Endothelial cell of umbilical vein (primary cell): ENCODE data around the gene COX8A. TPM values are rescaled to one million over a fixed set of nuclear protein-coding genes. Genes with fewer than 3 reads are reported as not detected.

Source experiments
- BruUV-seq: library from RNA; stranded (reverse); fragments of 400-500 nt; replicated peaks from 2 replicates; lab custom pipeline; 2021; lab: Mats Ljungman, UMichigan
- CTCF ChIA-PET: fragments of 300-600, 350-600 bp; sonication (Branson Sonifier 250); formaldehyde crosslinking; loops from one replicate; lab custom pipeline; 2021; ENCODE audit warnings: antibody characterized with exemption, inconsistent platforms; lab: Charles Lee
- POLR2A ChIA-PET: fragments of 300-600, 350-600 bp; sonication (Branson Sonifier 250); formaldehyde crosslinking; loops from one replicate; lab custom pipeline; 2021; ENCODE audit warnings: antibody characterized with exemption, inconsistent platforms; lab: Charles Lee
- DNase-seq: peaks from one replicate; pipeline ENCODE4 v3.0.0-alpha.2; 2011; ENCODE audit warnings: low read depth, low spot score
- FAIRE-seq: peaks from 2 replicates; lab custom pipeline; 2011; peaks lifted over from hg19 to GRCh38; lab: Jason Lieb, UNC
- H2AFZ ChIP-seq: 2 replicates; pipeline ENCODE4 v1.6.0; 2012; ENCODE audit warnings: low read depth, low read length, control low read depth, inconsistent platforms
- H3K27ac ChIP-seq: 2 replicates; pipeline ENCODE4 v1.5.1; 2011; ENCODE audit warnings: low read depth, mild to moderate bottlenecking, control low read depth, low read length, moderate library complexity; ENCODE audit not compliant: insufficient read depth
- H3K27me3 ChIP-seq, 2 experiments: 2 replicates each; pipeline versions ENCODE4 v1.6.0 to v1.6.1; 2011; ENCODE audit warnings: low read length in 2 of 2, mixed read lengths in 1 of 2; ENCODE audit not compliant: control insufficient read depth in 2 of 2, insufficient read depth in 2 of 2
- H3K36me3 ChIP-seq, 2 experiments: 2 replicates in 1 of 2; 3 replicates in 1 of 2; pipeline ENCODE4 v1.5.1; 2011; ENCODE audit warnings: low read length in 2 of 2, mild to moderate bottlenecking in 1 of 2, moderate library complexity in 1 of 2; ENCODE audit not compliant: control insufficient read depth in 2 of 2, insufficient read depth in 2 of 2; ENCODE audit errors: extremely low read depth in 1 of 2
- H3K4me1 ChIP-seq: 3 replicates; pipeline ENCODE4 v1.5.1; 2011; ENCODE audit warnings: mild to moderate bottlenecking, low read length; ENCODE audit not compliant: control insufficient read depth, insufficient read depth; ENCODE audit errors: extremely low read depth
- H3K4me2 ChIP-seq: 2 replicates; pipeline ENCODE4 v1.6.1; 2011; ENCODE audit warnings: low read length, control low read depth, mixed read lengths; ENCODE audit not compliant: insufficient read depth
- H3K4me3 ChIP-seq, 3 experiments: fragments of 200-600 bp in 1 of 3; sonication (generic), shearing (Covaris generic) in 1 of 3; replicated peaks in 1 of 3; 2 replicates each; pipeline ENCODE4 v1.5.1; 2011 to 2016; ENCODE audit warnings: control low read depth in 3 of 3, low read length in 3 of 3, mild to moderate bottlenecking in 2 of 3, inconsistent platforms in 1 of 3, low read depth in 1 of 3, moderate library complexity in 1 of 3; ENCODE audit not compliant: insufficient read depth in 1 of 3
- H3K79me2 ChIP-seq: 2 replicates; pipeline ENCODE4 v1.6.0; 2012; ENCODE audit warnings: low read length, inconsistent platforms; ENCODE audit not compliant: control insufficient read depth, insufficient read depth
- H3K9ac ChIP-seq: replicated peaks from 2 replicates; pipeline ENCODE3; 2011; ENCODE audit warnings: low read length, control low read depth; ENCODE audit not compliant: insufficient read depth; ENCODE audit errors: extremely low read depth
- H3K9me1 ChIP-seq: replicated peaks from 3 replicates; pipeline ENCODE4 v1.6.0; 2011; ENCODE audit warnings: mild to moderate bottlenecking, low read length; ENCODE audit not compliant: control insufficient read depth, insufficient read depth; ENCODE audit errors: extremely low read depth
- H3K9me3 ChIP-seq: replicated peaks from 2 replicates; pipeline ENCODE4 v1.5.1; 2012; ENCODE audit warnings: low read length, inconsistent platforms; ENCODE audit not compliant: control insufficient read depth, insufficient read depth
- H4K20me1 ChIP-seq: replicated peaks from 2 replicates; pipeline ENCODE3; 2011; ENCODE audit warnings: mild to moderate bottlenecking, low read length; ENCODE audit not compliant: control insufficient read depth, insufficient read depth; ENCODE audit errors: extremely low read depth
- EZH2 ChIP-seq: IDR thresholded peaks from 2 replicates; pipeline ENCODE4 v1.6.1; 2012; ENCODE audit warnings: borderline replicate concordance, low read depth, mild to moderate bottlenecking, moderate library complexity, low read length, inconsistent platforms; ENCODE audit not compliant: severe bottlenecking
- FOS ChIP-seq: IDR thresholded peaks from 2 replicates; pipeline ENCODE4 v1.6.1; 2011; ENCODE audit warnings: mild to moderate bottlenecking, low read length, moderate library complexity, borderline replicate concordance; ENCODE audit not compliant: insufficient read depth
- GATA2 ChIP-seq: IDR thresholded peaks from 2 replicates; pipeline ENCODE4 v1.7.0; 2011; ENCODE audit warnings: low read depth, mild to moderate bottlenecking, moderate library complexity, mixed read lengths, low read length; ENCODE audit not compliant: insufficient read length, insufficient read depth
- JUN ChIP-seq: IDR thresholded peaks from 2 replicates; pipeline ENCODE4 v1.6.1; 2011; ENCODE audit warnings: borderline replicate concordance, low read depth; ENCODE audit not compliant: insufficient read length, insufficient read depth
- MYC ChIP-seq: IDR thresholded peaks from one replicate; pipeline ENCODE4 v1.6.1; 2011; ENCODE audit warnings: mild to moderate bottlenecking, low read depth, low read length
- POLR2A ChIP-seq: IDR thresholded peaks from 2 replicates; pipeline ENCODE4 v1.6.1; 2012; ENCODE audit warnings: low read depth, mild to moderate bottlenecking, control low read depth, low read length
- POLR2AphosphoS5 ChIP-seq: IDR thresholded peaks from 2 replicates; pipeline ENCODE4 v1.6.1; 2012; ENCODE audit warnings: low read depth, mild to moderate bottlenecking, control low read depth, low read length, moderate library complexity; ENCODE audit not compliant: insufficient read depth
- dilution Hi-C: fragments of 300-500 bp; cut with MboI; formaldehyde crosslinking; loops from one replicate; pipeline ENCODE4 v1.15.0; 2019; ENCODE audit warnings: low sequenced_read_pairs; ENCODE audit not compliant: extremely low pct_ligation_motif_present
- intact Hi-C: fragments of 100-400 bp; cut with micrococcal nuclease; formaldehyde crosslinking; loops from one replicate; pipeline ENCODE4 v1.10.0; 2022
- polyA plus RNA-seq, 4 experiments: library from polyadenylated mRNA; depleted of rRNA in 3 of 4; stranded (reverse) in 3 of 4; unstranded in 1 of 4; fragments of >200 nt; gene quantifications; 2 replicates each; pipeline versions ENCODE4 v1.2.1 to v1.2.3, GENCODE V29; 2011 to 2012; ENCODE audit warnings: missing spikeins in 1 of 4
- total RNA-seq: library from RNA; stranded (reverse); gene quantifications from 2 replicates; pipeline ENCODE4 v1.2.3, GENCODE V29; 2021
- TF ChIP-seq, protein P1 (sequence below): IDR thresholded peaks from 2 replicates; pipeline ENCODE4 v1.6.1; 2011; ENCODE audit not compliant: insufficient read depth, insufficient read length
- TF ChIP-seq, protein P2 (sequence below), 2 donors: IDR thresholded peaks; 1 replicate in 1 of 2; 2 replicates in 1 of 2; pipeline ENCODE4 v1.5.1; 2011; ENCODE audit warnings: low read length in 2 of 2, mild to moderate bottlenecking in 2 of 2, moderate library complexity in 2 of 2, control low read depth in 1 of 2, inconsistent platforms in 1 of 2, low read depth in 1 of 2; ENCODE audit not compliant: insufficient read depth in 1 of 2; ENCODE audit errors: extremely low read depth in 1 of 2

Gene COX8A
- total and polyA plus RNA-seq, 2 donors (not counting 3 experiments of a cell fraction or from before 2014, with no cell fraction given) = 339 to 930 TPM

DNA sequence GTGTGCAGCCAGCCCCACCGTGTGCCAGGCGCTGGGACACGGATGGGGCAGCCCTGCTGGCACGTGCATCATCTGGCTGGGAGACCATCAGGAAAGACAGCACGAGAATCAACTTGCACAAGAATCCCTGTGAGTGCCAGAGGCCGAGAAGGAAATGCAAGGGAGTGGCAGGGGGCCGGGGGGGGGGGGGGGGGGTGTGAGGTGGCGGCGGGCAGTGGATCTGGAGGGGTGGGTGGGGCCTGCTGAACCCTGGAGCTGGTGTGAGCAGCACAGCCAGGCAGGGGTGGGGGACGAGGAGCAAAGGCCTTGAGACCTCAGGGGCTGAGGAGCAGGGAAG is 47.3 kb downstream of the COX8A start:
- CTCF ChIA-PET = interaction anchor here (1.2 kb wide), 2 partner anchors 14 to 27 kb away, joined by 3 to 6 read pairs; no protein-coding TSS in a partner anchor
- dilution Hi-C loops = no loop called here
- FAIRE-seq = no peak

More for the DNA sequence above, 47.3 kb downstream of the COX8A start:
- Histone ChIP-seq H3K36me3 (no peaks in the 10 kb centered on the region), H3K9me3 (no peaks in the 10 kb centered on the region), H3K4me2 (no peak overlapping the region), H3K27ac (no peak overlapping the region), H3K4me1 (no peaks in the 10 kb centered on the region), H2AFZ (no peak overlapping the region), H4K20me1 (no peaks in the 10 kb centered on the region), H3K27me3 (no peaks in the 10 kb centered on the region), H3K9me1 (no peaks in the 10 kb centered on the region), H3K79me2 (no peaks in the 10 kb centered on the region), H3K9ac (no peak overlapping the region), H3K4me3 (no peak overlapping the region)
- POLR2A ChIA-PET = no interaction called here
- TF ChIP-seq POLR2AphosphoS5 (no peak), MYC (no peak), FOS (no peak), EZH2 (no peak), JUN (no peak), POLR2A (no peak), GATA2 (no peak)
- TF ChIP-seq, protein P1, sequence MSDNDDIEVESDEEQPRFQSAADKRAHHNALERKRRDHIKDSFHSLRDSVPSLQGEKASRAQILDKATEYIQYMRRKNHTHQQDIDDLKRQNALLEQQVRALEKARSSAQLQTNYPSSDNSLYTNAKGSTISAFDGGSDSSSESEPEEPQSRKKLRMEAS = no peak
- TF ChIP-seq, protein P2, sequence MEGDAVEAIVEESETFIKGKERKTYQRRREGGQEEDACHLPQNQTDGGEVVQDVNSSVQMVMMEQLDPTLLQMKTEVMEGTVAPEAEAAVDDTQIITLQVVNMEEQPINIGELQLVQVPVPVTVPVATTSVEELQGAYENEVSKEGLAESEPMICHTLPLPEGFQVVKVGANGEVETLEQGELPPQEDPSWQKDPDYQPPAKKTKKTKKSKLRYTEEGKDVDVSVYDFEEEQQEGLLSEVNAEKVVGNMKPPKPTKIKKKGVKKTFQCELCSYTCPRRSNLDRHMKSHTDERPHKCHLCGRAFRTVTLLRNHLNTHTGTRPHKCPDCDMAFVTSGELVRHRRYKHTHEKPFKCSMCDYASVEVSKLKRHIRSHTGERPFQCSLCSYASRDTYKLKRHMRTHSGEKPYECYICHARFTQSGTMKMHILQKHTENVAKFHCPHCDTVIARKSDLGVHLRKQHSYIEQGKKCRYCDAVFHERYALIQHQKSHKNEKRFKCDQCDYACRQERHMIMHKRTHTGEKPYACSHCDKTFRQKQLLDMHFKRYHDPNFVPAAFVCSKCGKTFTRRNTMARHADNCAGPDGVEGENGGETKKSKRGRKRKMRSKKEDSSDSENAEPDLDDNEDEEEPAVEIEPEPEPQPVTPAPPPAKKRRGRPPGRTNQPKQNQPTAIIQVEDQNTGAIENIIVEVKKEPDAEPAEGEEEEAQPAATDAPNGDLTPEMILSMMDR (IDR thresholded peaks at IDR 0.05; ENCODE audit: extremely low read depth in 1 of 2, insufficient read depth in 1 of 2, low read depth in 1 of 2, low read length in 2 of 2) = no peak
- DNase-seq = no peak
- BruUV-seq = no TSS peak
- intact Hi-C loops = no loop called here
